Endothelial cell of umbilical vein (primary cell): ENCODE data around the gene RASSF5. TPM values are rescaled to one million over a fixed set of nuclear protein-coding genes. Genes with fewer than 3 reads are reported as not detected.
"Not testable (repeated sequence)": the region's sequence is repeated elsewhere in the genome, so short reads cannot be mapped to it uniquely, and the experiment has no call there.

Experiments used
- BruUV-seq: library from RNA; stranded (reverse); fragments of 400-500 nt; replicated peaks from 2 replicates; lab custom pipeline; 2021; lab: Mats Ljungman, UMichigan
- CTCF ChIA-PET: fragments of 300-600, 350-600 bp; sonication (Branson Sonifier 250); formaldehyde crosslinking; loops from one replicate; lab custom pipeline; 2021; ENCODE audit warnings: antibody characterized with exemption, inconsistent platforms; lab: Charles Lee
- POLR2A ChIA-PET: fragments of 300-600, 350-600 bp; sonication (Branson Sonifier 250); formaldehyde crosslinking; loops from one replicate; lab custom pipeline; 2021; ENCODE audit warnings: antibody characterized with exemption, inconsistent platforms; lab: Charles Lee
- DNase-seq: peaks from one replicate; pipeline ENCODE4 v3.0.0-alpha.2; 2011; ENCODE audit warnings: low read depth, low spot score
- FAIRE-seq: peaks from 2 replicates; lab custom pipeline; 2011; peaks lifted over from hg19 to GRCh38; lab: Jason Lieb, UNC
- H2AFZ ChIP-seq: 2 replicates; pipeline ENCODE4 v1.6.0; 2012; ENCODE audit warnings: low read depth, low read length, control low read depth, inconsistent platforms
- H3K27ac ChIP-seq: 2 replicates; pipeline ENCODE4 v1.5.1; 2011; ENCODE audit warnings: low read depth, mild to moderate bottlenecking, control low read depth, low read length, moderate library complexity; ENCODE audit not compliant: insufficient read depth
- H3K27me3 ChIP-seq, 2 experiments: 2 replicates each; pipeline versions ENCODE4 v1.6.0 to v1.6.1; 2011; ENCODE audit warnings: low read length in 2 of 2, mixed read lengths in 1 of 2; ENCODE audit not compliant: control insufficient read depth in 2 of 2, insufficient read depth in 2 of 2
- H3K36me3 ChIP-seq, 2 experiments: 2 replicates in 1 of 2; 3 replicates in 1 of 2; pipeline ENCODE4 v1.5.1; 2011; ENCODE audit warnings: low read length in 2 of 2, mild to moderate bottlenecking in 1 of 2, moderate library complexity in 1 of 2; ENCODE audit not compliant: control insufficient read depth in 2 of 2, insufficient read depth in 2 of 2; ENCODE audit errors: extremely low read depth in 1 of 2
- H3K4me1 ChIP-seq: 3 replicates; pipeline ENCODE4 v1.5.1; 2011; ENCODE audit warnings: mild to moderate bottlenecking, low read length; ENCODE audit not compliant: control insufficient read depth, insufficient read depth; ENCODE audit errors: extremely low read depth
- H3K4me2 ChIP-seq: 2 replicates; pipeline ENCODE4 v1.6.1; 2011; ENCODE audit warnings: low read length, control low read depth, mixed read lengths; ENCODE audit not compliant: insufficient read depth
- H3K4me3 ChIP-seq, 3 experiments: fragments of 200-600 bp in 1 of 3; sonication (generic), shearing (Covaris generic) in 1 of 3; replicated peaks in 1 of 3; 2 replicates each; pipeline ENCODE4 v1.5.1; 2011 to 2016; ENCODE audit warnings: control low read depth in 3 of 3, low read length in 3 of 3, mild to moderate bottlenecking in 2 of 3, inconsistent platforms in 1 of 3, low read depth in 1 of 3, moderate library complexity in 1 of 3; ENCODE audit not compliant: insufficient read depth in 1 of 3
- H3K79me2 ChIP-seq: 2 replicates; pipeline ENCODE4 v1.6.0; 2012; ENCODE audit warnings: low read length, inconsistent platforms; ENCODE audit not compliant: control insufficient read depth, insufficient read depth
- H3K9ac ChIP-seq: replicated peaks from 2 replicates; pipeline ENCODE3; 2011; ENCODE audit warnings: low read length, control low read depth; ENCODE audit not compliant: insufficient read depth; ENCODE audit errors: extremely low read depth
- H3K9me1 ChIP-seq: replicated peaks from 3 replicates; pipeline ENCODE4 v1.6.0; 2011; ENCODE audit warnings: mild to moderate bottlenecking, low read length; ENCODE audit not compliant: control insufficient read depth, insufficient read depth; ENCODE audit errors: extremely low read depth
- H3K9me3 ChIP-seq: replicated peaks from 2 replicates; pipeline ENCODE4 v1.5.1; 2012; ENCODE audit warnings: low read length, inconsistent platforms; ENCODE audit not compliant: control insufficient read depth, insufficient read depth
- H4K20me1 ChIP-seq: replicated peaks from 2 replicates; pipeline ENCODE3; 2011; ENCODE audit warnings: mild to moderate bottlenecking, low read length; ENCODE audit not compliant: control insufficient read depth, insufficient read depth; ENCODE audit errors: extremely low read depth
- EZH2 ChIP-seq: IDR thresholded peaks from 2 replicates; pipeline ENCODE4 v1.6.1; 2012; ENCODE audit warnings: borderline replicate concordance, low read depth, mild to moderate bottlenecking, moderate library complexity, low read length, inconsistent platforms; ENCODE audit not compliant: severe bottlenecking
- FOS ChIP-seq: IDR thresholded peaks from 2 replicates; pipeline ENCODE4 v1.6.1; 2011; ENCODE audit warnings: mild to moderate bottlenecking, low read length, moderate library complexity, borderline replicate concordance; ENCODE audit not compliant: insufficient read depth
- GATA2 ChIP-seq: IDR thresholded peaks from 2 replicates; pipeline ENCODE4 v1.7.0; 2011; ENCODE audit warnings: low read depth, mild to moderate bottlenecking, moderate library complexity, mixed read lengths, low read length; ENCODE audit not compliant: insufficient read length, insufficient read depth
- JUN ChIP-seq: IDR thresholded peaks from 2 replicates; pipeline ENCODE4 v1.6.1; 2011; ENCODE audit warnings: borderline replicate concordance, low read depth; ENCODE audit not compliant: insufficient read length, insufficient read depth
- MYC ChIP-seq: IDR thresholded peaks from one replicate; pipeline ENCODE4 v1.6.1; 2011; ENCODE audit warnings: mild to moderate bottlenecking, low read depth, low read length
- POLR2A ChIP-seq: IDR thresholded peaks from 2 replicates; pipeline ENCODE4 v1.6.1; 2012; ENCODE audit warnings: low read depth, mild to moderate bottlenecking, control low read depth, low read length
- POLR2AphosphoS5 ChIP-seq: IDR thresholded peaks from 2 replicates; pipeline ENCODE4 v1.6.1; 2012; ENCODE audit warnings: low read depth, mild to moderate bottlenecking, control low read depth, low read length, moderate library complexity; ENCODE audit not compliant: insufficient read depth
- dilution Hi-C: fragments of 300-500 bp; cut with MboI; formaldehyde crosslinking; loops from one replicate; pipeline ENCODE4 v1.15.0; 2019; ENCODE audit warnings: low sequenced_read_pairs; ENCODE audit not compliant: extremely low pct_ligation_motif_present
- intact Hi-C: fragments of 100-400 bp; cut with micrococcal nuclease; formaldehyde crosslinking; loops from one replicate; pipeline ENCODE4 v1.10.0; 2022
- polyA plus RNA-seq, 4 experiments: library from polyadenylated mRNA; depleted of rRNA in 3 of 4; stranded (reverse) in 3 of 4; unstranded in 1 of 4; fragments of >200 nt; gene quantifications; 2 replicates each; pipeline versions ENCODE4 v1.2.1 to v1.2.3, GENCODE V29; 2011 to 2012; ENCODE audit warnings: missing spikeins in 1 of 4
- total RNA-seq: library from RNA; stranded (reverse); gene quantifications from 2 replicates; pipeline ENCODE4 v1.2.3, GENCODE V29; 2021
- TF ChIP-seq, protein P1 (sequence below), 2 donors: IDR thresholded peaks; 1 replicate in 1 of 2; 2 replicates in 1 of 2; pipeline ENCODE4 v1.5.1; 2011; ENCODE audit warnings: low read length in 2 of 2, mild to moderate bottlenecking in 2 of 2, moderate library complexity in 2 of 2, control low read depth in 1 of 2, inconsistent platforms in 1 of 2, low read depth in 1 of 2; ENCODE audit not compliant: insufficient read depth in 1 of 2; ENCODE audit errors: extremely low read depth in 1 of 2
- TF ChIP-seq, protein P2 (sequence below): IDR thresholded peaks from 2 replicates; pipeline ENCODE4 v1.6.1; 2011; ENCODE audit not compliant: insufficient read depth, insufficient read length

The RASSF5 gene
- total and polyA plus RNA-seq, 2 donors (not counting 3 experiments of a cell fraction or from before 2014, with no cell fraction given) = 0.23 to 0.60 TPM

DNA sequence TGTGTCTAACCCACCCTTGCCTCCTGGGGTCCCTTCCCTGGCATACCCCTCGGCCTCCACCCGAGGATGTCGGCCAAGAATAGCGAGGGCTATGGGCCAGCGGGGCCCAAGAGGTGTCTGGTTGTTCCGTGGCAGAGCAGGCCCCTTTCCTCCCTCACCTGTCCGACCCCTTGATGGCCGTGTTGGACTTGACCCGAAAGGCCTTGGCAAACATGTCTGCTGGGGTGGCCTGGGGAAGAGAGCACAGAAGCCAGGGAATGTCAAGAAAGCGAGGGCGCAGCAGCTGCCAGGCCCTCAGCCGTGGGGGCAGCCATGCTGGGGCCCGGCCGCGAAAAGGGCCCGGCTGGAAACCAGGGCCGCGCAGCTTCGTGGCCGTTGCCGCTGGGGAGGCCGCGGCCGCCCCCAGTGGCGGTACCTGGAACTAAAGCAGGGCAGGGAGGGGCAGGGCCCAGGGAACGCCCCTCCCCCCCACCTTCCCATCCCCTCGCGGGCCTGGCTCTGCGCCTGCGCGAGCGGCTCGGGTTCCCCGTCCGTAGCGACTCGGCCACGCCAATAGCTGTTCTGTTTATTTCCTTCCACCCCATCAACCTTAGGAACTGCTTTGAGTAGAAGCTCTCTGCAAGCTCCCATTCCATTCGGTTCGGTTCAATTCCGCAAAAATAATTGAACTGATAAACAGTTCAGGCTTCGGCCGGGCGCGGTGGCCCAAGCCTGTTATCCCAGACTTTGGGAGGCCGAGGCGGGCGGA, 105.0 kb downstream of the RASSF5 start, which contains the start of gene EIF2D:
Gene EIF2D (minus strand): TSS at position 337 of the 748 bp plus-strand sequence. CDS start 123 bp downstream, at position 214.
- intact Hi-C loops = loop anchor here (1.0 kb wide), 3 partner anchors 19 to 74 kb away; no protein-coding TSS in a partner anchor
- BruUV-seq = TSS peak; percentile 69
- CTCF ChIA-PET = interaction anchor here (0.6 to 3.8 kb wide), 25 partner anchors 9 to 1989 kb away, joined by 3 to 43 read pairs (median 4); partner anchors contain the start of genes DYRK3 and MAPKAPK2

DNA sequence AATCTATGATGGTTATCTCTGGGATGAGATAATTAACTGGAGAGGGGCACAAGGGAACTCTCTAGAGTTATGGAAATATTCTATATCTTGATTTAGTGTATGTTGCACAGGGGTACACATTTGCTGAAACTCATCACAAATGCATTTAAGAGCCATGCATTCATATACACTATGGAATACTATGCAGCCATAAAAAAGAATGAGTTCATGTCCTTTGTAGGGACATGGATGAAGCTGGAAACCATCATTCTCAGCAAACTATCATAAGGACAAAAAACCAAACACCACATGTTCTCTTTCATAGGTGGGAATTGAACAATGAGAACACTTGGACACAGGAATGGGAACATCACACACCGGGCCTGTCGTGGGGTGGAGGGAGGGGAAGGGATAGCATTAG, 119.1 kb downstream of the RASSF5 start:
- H3K36me3 ChIP-seq, H3K9me3 ChIP-seq, H3K4me3 ChIP-seq, H3K27ac ChIP-seq, H3K79me2 ChIP-seq, FAIRE-seq, H3K4me1 ChIP-seq, H4K20me1 ChIP-seq, BruUV-seq, POLR2A ChIA-PET, intact Hi-C loops, H3K4me2 ChIP-seq, H3K9me1 ChIP-seq, H2AFZ ChIP-seq, dilution Hi-C loops, DNase-seq, H3K9ac ChIP-seq: not testable (repeated sequence)
- peaks cover 13 to 27% of the 10 kb centered on the region in 2 experiments for H3K27me3 ChIP-seq
- CTCF ChIA-PET = interaction anchor here (5.3 kb wide), 1 partner anchor 13 kb away, joined by 43 read pairs; the partner anchor contains the start of gene EIF2D

More for the DNA sequence above, 105.0 kb downstream of the RASSF5 start, which contains the start of gene EIF2D:
- H3K4me3 ChIP-seq = peak within 1 kb of the TSS; percentile 69 to 89 (median 85)
- no peaks in the 10 kb centered on the region for H4K20me1 ChIP-seq
- peaks cover 7% of the 10 kb centered on the region for H3K4me1 ChIP-seq
- dilution Hi-C loops = no loop called here
- peaks cover 4 to 13% of the 10 kb centered on the region in 2 experiments for H3K27me3 ChIP-seq
- peaks cover 12% of the 10 kb centered on the region for H3K79me2 ChIP-seq
- peak; percentile 93 for DNase-seq
- peak within 1 kb of the TSS; percentile 85 for H3K4me2 ChIP-seq
- H2AFZ ChIP-seq = peak within 1 kb of the TSS; percentile 94
- no peaks in the 10 kb centered on the region for H3K9me1 ChIP-seq
- TF ChIP-seq POLR2A (peak; percentile 96), EZH2 (no peak), POLR2AphosphoS5 (peak; percentile 99), JUN (no peak), MYC (peak; percentile 21), GATA2 (no peak), FOS (no peak)
- TF ChIP-seq, protein P1, sequence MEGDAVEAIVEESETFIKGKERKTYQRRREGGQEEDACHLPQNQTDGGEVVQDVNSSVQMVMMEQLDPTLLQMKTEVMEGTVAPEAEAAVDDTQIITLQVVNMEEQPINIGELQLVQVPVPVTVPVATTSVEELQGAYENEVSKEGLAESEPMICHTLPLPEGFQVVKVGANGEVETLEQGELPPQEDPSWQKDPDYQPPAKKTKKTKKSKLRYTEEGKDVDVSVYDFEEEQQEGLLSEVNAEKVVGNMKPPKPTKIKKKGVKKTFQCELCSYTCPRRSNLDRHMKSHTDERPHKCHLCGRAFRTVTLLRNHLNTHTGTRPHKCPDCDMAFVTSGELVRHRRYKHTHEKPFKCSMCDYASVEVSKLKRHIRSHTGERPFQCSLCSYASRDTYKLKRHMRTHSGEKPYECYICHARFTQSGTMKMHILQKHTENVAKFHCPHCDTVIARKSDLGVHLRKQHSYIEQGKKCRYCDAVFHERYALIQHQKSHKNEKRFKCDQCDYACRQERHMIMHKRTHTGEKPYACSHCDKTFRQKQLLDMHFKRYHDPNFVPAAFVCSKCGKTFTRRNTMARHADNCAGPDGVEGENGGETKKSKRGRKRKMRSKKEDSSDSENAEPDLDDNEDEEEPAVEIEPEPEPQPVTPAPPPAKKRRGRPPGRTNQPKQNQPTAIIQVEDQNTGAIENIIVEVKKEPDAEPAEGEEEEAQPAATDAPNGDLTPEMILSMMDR (IDR thresholded peaks at IDR 0.05; ENCODE audit: extremely low read depth in 1 of 2, insufficient read depth in 1 of 2, low read depth in 1 of 2, low read length in 2 of 2) = peak; percentile 91 to 96
- TF ChIP-seq, protein P2, sequence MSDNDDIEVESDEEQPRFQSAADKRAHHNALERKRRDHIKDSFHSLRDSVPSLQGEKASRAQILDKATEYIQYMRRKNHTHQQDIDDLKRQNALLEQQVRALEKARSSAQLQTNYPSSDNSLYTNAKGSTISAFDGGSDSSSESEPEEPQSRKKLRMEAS = no peak
- H3K9me3 ChIP-seq = no peaks in the 10 kb centered on the region
- POLR2A ChIA-PET = interaction anchor here (0.6 to 1.4 kb wide), 4 partner anchors 9 to 1346 kb away, joined by 3 to 11 read pairs (median 4); partner anchors contain the start of gene DYRK3
- peak within 1 kb of the TSS; percentile 78 for H3K27ac ChIP-seq
- H3K36me3 ChIP-seq = no peaks in the 10 kb centered on the region
- peak within 1 kb of the TSS; percentile 97 for H3K9ac ChIP-seq
- FAIRE-seq = peak; percentile 65
